Fibroblast of lung (primary cell): ENCODE results near the gene CLTCL1.

Source experiments
- EZH2 ChIP-seq: IDR thresholded peaks from 2 replicates; pipeline ENCODE4 v1.5.1; 2012; ENCODE audit warnings: low read length, control low read depth, mild to moderate bottlenecking; ENCODE audit errors: missing control alignments
- TF ChIP-seq, protein P1 (sequence below), 2 donors: IDR thresholded peaks in 1 of 2; conservative IDR thresholded peaks in 1 of 2; 1 replicate in 1 of 2; 2 replicates in 1 of 2; pipeline ENCODE4 v1.5.1; 2011 to 2012; ENCODE audit warnings: low read length in 2 of 2, control low read depth in 1 of 2, inconsistent platforms in 1 of 2, low read depth in 1 of 2, mild to moderate bottlenecking in 1 of 2

DNA sequence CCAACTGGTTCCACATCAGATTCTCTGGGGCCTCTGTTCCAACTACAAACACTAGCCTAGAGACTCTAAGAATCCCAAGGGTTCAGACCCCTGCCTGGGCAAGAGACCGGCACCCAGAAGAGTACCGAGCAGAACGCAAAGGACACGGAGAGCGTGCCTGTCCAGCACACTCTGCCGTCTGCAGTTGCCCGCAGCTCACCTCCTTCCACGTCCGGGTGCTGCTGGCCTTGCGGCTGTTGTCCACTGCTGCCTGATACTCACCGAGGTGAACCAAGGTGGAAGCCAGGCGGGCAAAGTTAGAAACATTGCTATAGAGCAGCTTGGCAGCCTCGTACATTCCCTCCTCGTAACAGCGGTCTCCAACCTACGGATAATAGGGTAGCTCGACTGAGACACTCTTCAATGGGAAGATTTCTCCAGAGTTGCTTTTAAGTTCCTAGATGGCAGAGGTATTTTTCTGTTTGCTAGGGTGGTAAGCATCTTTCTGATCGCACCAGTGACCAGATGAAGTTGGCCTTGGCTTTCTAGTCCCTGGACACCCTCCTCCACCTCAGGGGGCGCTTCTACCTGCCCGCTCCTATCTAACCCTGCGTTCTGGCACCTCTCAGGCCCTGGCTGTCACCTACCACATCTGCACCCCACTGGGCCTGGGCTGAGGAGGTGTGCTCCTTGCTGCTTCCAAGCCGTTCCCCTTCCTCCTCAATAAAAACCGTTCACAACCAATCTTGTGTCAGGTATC is 90.2 kb downstream of the CLTCL1 start:
- TF ChIP-seq, protein P1, sequence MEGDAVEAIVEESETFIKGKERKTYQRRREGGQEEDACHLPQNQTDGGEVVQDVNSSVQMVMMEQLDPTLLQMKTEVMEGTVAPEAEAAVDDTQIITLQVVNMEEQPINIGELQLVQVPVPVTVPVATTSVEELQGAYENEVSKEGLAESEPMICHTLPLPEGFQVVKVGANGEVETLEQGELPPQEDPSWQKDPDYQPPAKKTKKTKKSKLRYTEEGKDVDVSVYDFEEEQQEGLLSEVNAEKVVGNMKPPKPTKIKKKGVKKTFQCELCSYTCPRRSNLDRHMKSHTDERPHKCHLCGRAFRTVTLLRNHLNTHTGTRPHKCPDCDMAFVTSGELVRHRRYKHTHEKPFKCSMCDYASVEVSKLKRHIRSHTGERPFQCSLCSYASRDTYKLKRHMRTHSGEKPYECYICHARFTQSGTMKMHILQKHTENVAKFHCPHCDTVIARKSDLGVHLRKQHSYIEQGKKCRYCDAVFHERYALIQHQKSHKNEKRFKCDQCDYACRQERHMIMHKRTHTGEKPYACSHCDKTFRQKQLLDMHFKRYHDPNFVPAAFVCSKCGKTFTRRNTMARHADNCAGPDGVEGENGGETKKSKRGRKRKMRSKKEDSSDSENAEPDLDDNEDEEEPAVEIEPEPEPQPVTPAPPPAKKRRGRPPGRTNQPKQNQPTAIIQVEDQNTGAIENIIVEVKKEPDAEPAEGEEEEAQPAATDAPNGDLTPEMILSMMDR (conservative IDR thresholded peaks at IDR 0.05 in 1 of 2, IDR thresholded peaks at IDR 0.05 in 1 of 2; ENCODE audit: low read depth in 1 of 2, low read length in 2 of 2) = no peak
- no peak for TF ChIP-seq EZH2
